A673 (cell line): Measurements from ENCODE around the gene AREG. TPM values are rescaled to one million over a fixed set of nuclear protein-coding genes. Genes with fewer than 3 reads are reported as not detected.

Experiments
- BruUV-seq: library from RNA; stranded (reverse); fragments of 400-500 nt; replicated peaks from 2 replicates; lab custom pipeline; 2021; lab: Mats Ljungman, UMichigan
- CTCF ChIA-PET: fragments of 300-600 bp; sonication (Branson Sonifier 250); formaldehyde crosslinking; loops from one replicate; lab custom pipeline; 2022; ENCODE audit warnings: antibody characterized with exemption; lab: Charles Lee
- POLR2A ChIA-PET: fragments of 300-600 bp; sonication (Branson Sonifier 250); formaldehyde crosslinking; loops from one replicate; lab custom pipeline; 2022; ENCODE audit warnings: antibody characterized with exemption; ENCODE audit not compliant: low non-redundant PET; lab: Charles Lee
- DNase-seq: peaks from one replicate; pipeline ENCODE4 v3.0.0-alpha.2; 2015; ENCODE audit warnings: low spot score
- H3K27ac ChIP-seq: fragments of 200-600 bp; sonication (generic); 2 replicates; pipeline ENCODE4 v1.5.1; 2016; ENCODE audit warnings: mixed run types, low read depth, mild to moderate bottlenecking, mixed read lengths, antibody characterized with exemption, low read length; ENCODE audit not compliant: poor library complexity, severe bottlenecking
- H3K27me3 ChIP-seq: fragments of 200-600 bp; sonication (generic); replicated peaks from 2 replicates; pipeline ENCODE4 v1.6.1; 2017; ENCODE audit warnings: mixed run types, low read depth, mild to moderate bottlenecking, mixed read lengths, antibody characterized with exemption, low read length; ENCODE audit not compliant: insufficient read depth, poor library complexity
- H3K36me3 ChIP-seq: fragments of 200-600 bp; sonication (generic); 2 replicates; pipeline ENCODE4 v1.6.1; 2016; ENCODE audit warnings: mixed run types, mild to moderate bottlenecking, mixed read lengths, antibody characterized with exemption, low read length; ENCODE audit not compliant: insufficient read depth, poor library complexity, severe bottlenecking
- H3K4me1 ChIP-seq: fragments of 200-600 bp; sonication (generic); 2 replicates; pipeline ENCODE4 v1.6.1; 2017; ENCODE audit warnings: mixed run types, mild to moderate bottlenecking, mixed read lengths, antibody characterized with exemption, low read length; ENCODE audit not compliant: insufficient read depth, poor library complexity, severe bottlenecking
- H3K4me3 ChIP-seq: fragments of 200-600 bp; sonication (generic); 2 replicates; pipeline ENCODE4 v1.5.1; 2016; ENCODE audit warnings: low read depth, mixed run types, mild to moderate bottlenecking, mixed read lengths, low read length; ENCODE audit not compliant: poor library complexity, severe bottlenecking
- H3K9me3 ChIP-seq: fragments of 200-600 bp; sonication (generic); 2 replicates; pipeline ENCODE4 v1.6.1; 2016; ENCODE audit warnings: mixed run types, low read depth, mild to moderate bottlenecking, mixed read lengths, antibody characterized with exemption, low read length; ENCODE audit not compliant: poor library complexity, severe bottlenecking
- EZH2 ChIP-seq: fragments of 200-600 bp; sonication (generic); IDR thresholded peaks from 2 replicates; pipeline ENCODE4 v1.6.1; 2017; ENCODE audit warnings: borderline replicate concordance, low read depth, mild to moderate bottlenecking, mixed read lengths, antibody characterized with exemption, low read length; ENCODE audit not compliant: poor library complexity, severe bottlenecking
- intact Hi-C: fragments of 100-400 bp; cut with micrococcal nuclease; formaldehyde crosslinking; loops from one replicate; pipeline ENCODE4 v1.10.0; 2022; ENCODE audit not compliant: unreplicated experiment
- total RNA-seq: library from RNA; stranded (reverse); gene quantifications from 2 replicates; pipeline ENCODE4 v1.2.3, GENCODE V29; 2021
- TF ChIP-seq, protein P1 (sequence below): fragments of 300-800, 200-600 bp; sonication (generic); conservative IDR thresholded peaks from 2 replicates; pipeline ENCODE4 v1.5.1; 2017; ENCODE audit warnings: low read depth, mild to moderate bottlenecking, antibody characterized with exemption, low read length, moderate library complexity, mixed read lengths

The AREG gene
- total RNA-seq, 1 experiment from 2014 or later: not detected

DNA sequence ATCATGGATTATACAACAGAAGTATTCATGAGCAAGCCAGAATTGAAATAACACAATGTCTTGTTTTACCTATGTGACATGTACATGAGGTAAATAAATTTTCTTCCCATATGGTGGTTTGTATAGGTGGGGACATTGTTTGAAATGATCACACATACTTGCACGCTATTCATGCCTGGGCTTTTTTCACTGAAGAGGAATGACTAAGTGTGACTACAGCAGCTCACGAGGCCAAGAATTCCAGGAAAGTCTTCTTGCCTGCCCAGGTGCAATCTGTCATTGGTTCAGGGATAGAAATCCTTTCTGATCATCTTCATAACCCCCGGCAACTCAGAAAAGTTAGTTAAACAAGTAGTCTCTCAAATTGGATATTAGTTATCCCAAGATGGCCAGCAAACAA is 36.3 kb upstream of the AREG start:
- no TSS peak for BruUV-seq
- no peaks in the 10 kb centered on the region for H3K27me3 ChIP-seq
- no peaks in the 10 kb centered on the region for H3K9me3 ChIP-seq
- TF ChIP-seq, protein P1, sequence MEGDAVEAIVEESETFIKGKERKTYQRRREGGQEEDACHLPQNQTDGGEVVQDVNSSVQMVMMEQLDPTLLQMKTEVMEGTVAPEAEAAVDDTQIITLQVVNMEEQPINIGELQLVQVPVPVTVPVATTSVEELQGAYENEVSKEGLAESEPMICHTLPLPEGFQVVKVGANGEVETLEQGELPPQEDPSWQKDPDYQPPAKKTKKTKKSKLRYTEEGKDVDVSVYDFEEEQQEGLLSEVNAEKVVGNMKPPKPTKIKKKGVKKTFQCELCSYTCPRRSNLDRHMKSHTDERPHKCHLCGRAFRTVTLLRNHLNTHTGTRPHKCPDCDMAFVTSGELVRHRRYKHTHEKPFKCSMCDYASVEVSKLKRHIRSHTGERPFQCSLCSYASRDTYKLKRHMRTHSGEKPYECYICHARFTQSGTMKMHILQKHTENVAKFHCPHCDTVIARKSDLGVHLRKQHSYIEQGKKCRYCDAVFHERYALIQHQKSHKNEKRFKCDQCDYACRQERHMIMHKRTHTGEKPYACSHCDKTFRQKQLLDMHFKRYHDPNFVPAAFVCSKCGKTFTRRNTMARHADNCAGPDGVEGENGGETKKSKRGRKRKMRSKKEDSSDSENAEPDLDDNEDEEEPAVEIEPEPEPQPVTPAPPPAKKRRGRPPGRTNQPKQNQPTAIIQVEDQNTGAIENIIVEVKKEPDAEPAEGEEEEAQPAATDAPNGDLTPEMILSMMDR: no peak
- TF ChIP-seq EZH2: no peak
- ChIA-PET POLR2A (no interaction called here), CTCF (no interaction called here)
- DNase-seq: no peak
- no peak overlapping the region for H3K4me3 ChIP-seq
- no peak overlapping the region for H3K27ac ChIP-seq
- intact Hi-C loops: no loop called here
- no peaks in the 10 kb centered on the region for H3K4me1 ChIP-seq
- H3K36me3 ChIP-seq: no peaks in the 10 kb centered on the region

DNA sequence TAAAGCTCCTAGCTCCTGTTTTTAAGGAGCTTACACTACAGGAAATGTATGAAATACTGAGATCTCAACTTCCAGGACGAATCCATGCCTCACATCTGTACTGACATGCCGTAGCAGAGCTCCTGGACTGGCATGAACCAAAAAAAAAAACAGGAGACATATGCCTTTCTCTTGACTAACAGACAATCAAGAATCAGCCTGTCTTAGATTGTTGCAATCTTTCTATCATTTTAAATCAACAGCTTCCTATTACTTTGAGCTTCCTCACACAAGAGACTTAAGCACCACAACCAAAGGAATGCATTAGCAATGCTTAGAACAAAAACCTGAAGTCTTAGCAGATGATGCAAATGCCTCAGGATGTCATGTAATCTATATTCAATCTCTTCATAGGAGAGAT is 34.7 kb upstream of the AREG start:
- intact Hi-C loops: no loop called here
- no peak for DNase-seq
- Histone ChIP-seq H3K36me3 (no peaks in the 10 kb centered on the region), H3K9me3 (no peaks in the 10 kb centered on the region), H3K27ac (no peak overlapping the region), H3K27me3 (no peaks in the 10 kb centered on the region), H3K4me1 (no peaks in the 10 kb centered on the region), H3K4me3 (no peak overlapping the region)
- no peak for TF ChIP-seq EZH2
- TF ChIP-seq, protein P1: no peak
- CTCF ChIA-PET: no interaction called here
- POLR2A ChIA-PET: no interaction called here
- no TSS peak for BruUV-seq

DNA sequence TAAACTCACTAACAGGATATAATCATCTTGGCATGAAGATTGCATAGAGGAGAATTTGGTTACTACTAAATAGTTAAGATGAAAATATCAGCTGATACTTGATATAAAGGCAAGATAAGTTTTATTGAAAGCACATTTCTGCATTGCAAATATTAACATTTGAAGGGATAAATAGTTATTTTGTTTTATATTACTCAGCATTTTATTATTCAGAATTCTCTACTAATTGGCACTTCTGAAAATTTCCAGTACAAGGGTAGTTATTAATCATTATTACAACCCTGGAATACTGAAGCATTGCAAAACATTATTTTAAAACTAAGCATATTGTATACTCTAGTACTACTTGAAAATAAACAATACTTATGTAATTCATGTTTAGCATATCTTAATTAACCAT is 32.7 kb upstream of the AREG start:
- Histone ChIP-seq H3K36me3 (no peaks in the 10 kb centered on the region), H3K9me3 (no peaks in the 10 kb centered on the region), H3K27me3 (no peaks in the 10 kb centered on the region), H3K4me3 (no peak overlapping the region), H3K4me1 (no peaks in the 10 kb centered on the region), H3K27ac (no peak overlapping the region)
- no peak for DNase-seq
- POLR2A ChIA-PET: no interaction called here
- intact Hi-C loops: no loop called here
- CTCF ChIA-PET: no interaction called here
- no peak for TF ChIP-seq EZH2
- TF ChIP-seq, protein P1: no peak
- no TSS peak for BruUV-seq
